Uterus (tissue), 2 donors: ENCODE measurements around the gene SENP7.
"Not testable (repeated sequence)": the region's sequence is repeated elsewhere in the genome, so short reads cannot be mapped to it uniquely, and the experiment has no call there.

Source experiments
- CTCF ChIP-seq, 4 experiments: fragments of 200-600 bp in 2 of 4; fragments of 450-650 bp in 2 of 4; sonication (generic) in 2 of 4; IDR thresholded peaks; one replicate each; pipeline ENCODE4 v1.5.1; 2016 to 2019; ENCODE audit warnings: antibody characterized with exemption in 4 of 4, mild to moderate bottlenecking in 2 of 4, moderate library complexity in 1 of 4
- POLR2A ChIP-seq, 2 donors: fragments of 450-650 bp; IDR thresholded peaks; one replicate each; pipeline ENCODE4 v1.6.1; 2016; ENCODE audit warnings: antibody characterized with exemption in 2 of 2, mild to moderate bottlenecking in 1 of 2, moderate library complexity in 1 of 2

GRCh38 chr3:101536955-101537354, 23.9 kb upstream of the SENP7 start:
- not testable (repeated sequence) for TF ChIP-seq CTCF, POLR2A (IDR thresholded peaks at IDR 0.05)
